GM12865 (cell line): ENCODE measurements around the gene ZFHX2.

ENCODE experiments used
- DNase-seq: peaks from one replicate; pipeline ENCODE4 v3.0.0; 2010; ENCODE audit warnings: low read depth
- H3K4me3 ChIP-seq: 2 replicates; pipeline ENCODE4 v1.5.1; 2011; ENCODE audit warnings: mild to moderate bottlenecking, low read depth, low read length, control low read depth
- CTCF ChIP-seq: IDR thresholded peaks from 2 replicates; pipeline ENCODE4 v1.5.1; 2011; ENCODE audit warnings: low read length, control low read depth, low read depth, inconsistent platforms; ENCODE audit not compliant: insufficient read depth; ENCODE audit errors: missing control alignments

The ZFHX2 gene

GRCh38 chr14:23570806-23571483 lies 19.4 kb upstream of the ZFHX2 start:
- no peak overlapping the region for H3K4me3 ChIP-seq
- no peak for DNase-seq
- no peak for TF ChIP-seq CTCF

GRCh38 chr14:23569443-23570151 lies 18.0 kb upstream of the ZFHX2 start:
- peak; percentile 41 for DNase-seq
- no peak for TF ChIP-seq CTCF
- H3K4me3 ChIP-seq, result no peak overlapping the region

- H3K4me3 ChIP-seq, result peak overlapping the region; percentile 68; the same call in 1 of the 2 replicates
- TF ChIP-seq CTCF, result peak; percentile 43
Observed at GRCh38 chr14:23568600-23569331, 17.2 kb upstream of the ZFHX2 start.

GRCh38 chr14:23568021-23568599 lies 16.5 kb upstream of the ZFHX2 start:
- no peak for TF ChIP-seq CTCF
- DNase-seq, result no peak
- peak overlapping the region; percentile 68 for H3K4me3 ChIP-seq

More at GRCh38 chr14:23568600-23569331, 17.2 kb upstream of the ZFHX2 start:
- no peak for DNase-seq

GRCh38 chr14:23567186-23568020 lies 15.8 kb upstream of the ZFHX2 start, which contains the start of gene AP1G2:
TSS of gene AP1G2 (minus strand) at chr14:23567791. CDS start at chr14:23567314, 477 bp downstream.
- TF ChIP-seq CTCF, result no peak
- DNase-seq, result peak; percentile 95
- H3K4me3 ChIP-seq, result peak within 1 kb of the TSS; percentile 68

GRCh38 chr14:23566778-23567185 lies 15.2 kb upstream of the ZFHX2 start:
- H3K4me3 ChIP-seq, result peak overlapping the region; percentile 68
- TF ChIP-seq CTCF, result no peak
- no peak for DNase-seq
